Heart left ventricle (tissue), 16 donors: ENCODE data around the gene SP6. TPM values are rescaled to one million over a fixed set of nuclear protein-coding genes. Genes with fewer than 3 reads are reported as not detected.

Experiments used
- ATAC-seq, 4 donors: fragments of 200-7000 bp; cut with Tn5 transposase; one replicate each; pipeline ENCODE4 v1.9.1; 2020 to 2022; ENCODE audit warnings: moderate library complexity in 4 of 4, mild to moderate bottlenecking in 3 of 4, moderate number of reproducible peaks in 1 of 4
- DNase-seq, 5 donors: peaks; one replicate each; pipeline ENCODE4 v3.0.0-alpha.2; 2020
- H3K27ac ChIP-seq, 12 donors: fragments of 200-600 bp; sonication (generic) in 4 of 12; one replicate each; pipeline versions ENCODE4 v1.5.0 to v1.8.0; 2016 to 2022; ENCODE audit warnings: mild to moderate bottlenecking in 2 of 12
- H3K27me3 ChIP-seq, 9 donors: fragments of 200-600 bp; sonication (generic) in 2 of 9; one replicate each; pipeline versions ENCODE4 v1.5.1 to v1.8.0; 2016 to 2022; ENCODE audit warnings: mild to moderate bottlenecking in 3 of 9
- H3K36me3 ChIP-seq, 9 donors: fragments of 200-600 bp; sonication (generic) in 2 of 9; one replicate each; pipeline versions ENCODE4 v1.5.0 to v1.8.0; 2018 to 2022; ENCODE audit warnings: mild to moderate bottlenecking in 2 of 9
- H3K4me1 ChIP-seq, 12 donors: fragments of 200-600 bp; sonication (generic) in 4 of 12; one replicate each; pipeline versions ENCODE4 v1.5.0 to v1.8.0; 2016 to 2022; ENCODE audit warnings: mild to moderate bottlenecking in 3 of 12
- H3K4me3 ChIP-seq, 12 donors: fragments of 200-600 bp; sonication (generic) in 4 of 12; one replicate each; pipeline versions ENCODE4 v1.5.0 to v1.8.0; 2017 to 2022; ENCODE audit warnings: mild to moderate bottlenecking in 9 of 12, moderate library complexity in 4 of 12
- H3K9me3 ChIP-seq, 12 donors: fragments of 200-600 bp; sonication (generic) in 4 of 12; one replicate each; pipeline versions ENCODE4 v1.5.0 to v1.8.0; 2016 to 2022; ENCODE audit warnings: mild to moderate bottlenecking in 1 of 12
- CTCF ChIP-seq, 12 donors: fragments of 200-600 bp; sonication (generic) in 4 of 12; IDR thresholded peaks; one replicate each; pipeline versions ENCODE4 v1.5.0 to v1.8.0; 2018 to 2022; ENCODE audit warnings: antibody characterized with exemption in 12 of 12, mild to moderate bottlenecking in 5 of 12
- POLR2A ChIP-seq, 2 donors: fragments of 450-650 bp; IDR thresholded peaks; one replicate each; pipeline ENCODE4 v1.6.1; 2017; ENCODE audit warnings: antibody characterized with exemption in 2 of 2, mild to moderate bottlenecking in 2 of 2, moderate library complexity in 2 of 2
- WGBS, 4 donors: extraction: QIAGEN DNeasy Blood & Tissue Kit in 2 of 4; methylation state at CpG; one replicate each; pipeline versions ENCODE4 v1.1.5 to v1.1.7; 2013 to 2018; 5-methylcytosine and 5-hydroxymethylcytosine counted together
- intact Hi-C, 10 donors: fragments of 100-400 bp; cut with DNase I; formaldehyde crosslinking; loops; one replicate each; pipeline versions ENCODE4 v1.11.1 to v1.14.2; 2022
- polyA plus RNA-seq, 2 donors: library from polyadenylated mRNA; stranded (reverse); fragments of 200-250 nt; gene quantifications; one replicate each; pipeline ENCODE4 v1.2.3, GENCODE V29; 2013
- total RNA-seq, 9 donors: library from RNA; depleted of rRNA in 2 of 9; stranded (reverse); fragments of >200 nt in 2 of 9; fragmentation: NEBNext Ultra II Directional in 3 of 9; extraction: Animal tissue kit (Norgen Biotek cat#: 25700) in 3 of 9; gene quantifications; one replicate each; pipeline versions ENCODE4 v1.1.0 to v1.2.4, GENCODE V29; 2016 to 2023
- donor health status: ischemic (EF 13 %, LVEDD 7.1; RV severe dilation, severe dysfunction).
- donor health status: healthy with polysubstance abuse.
- donor health status: DM: no; HTN: yes; CAD: no.
- donor health status: DM: no; HTN: no; CAD: no.
- donor health status: ischemic (EF 25% LVEDD 6.9; RV normal size, moderate dysfunction).
- donor health status: ischemic (EF 25% LVEDD 5.7; RV mildly dilated, moderate dysfunction).
- donor health status: healthy.
- donor health status: DM: yes; HTN: yes; CAD: no.
- donor health status: ischemic (EF 35%, LVEDD 5.7; RV mildly dilated, moderate dysfunction).
- donor health status: nonischemic (EF 11% LVEDD 7.7; RV severe dilation, severe dysfunction).
- donor health status: DM: yes; HTN: yes; CAD: no.
- donor health status: PGD.
- donor health status: ischemic (EF 29% LVEDD 5.4; RV normal size, mild dysfunction).
- donor health status: nonischemic (EF 23%, LVEDD 6.1; RV moderate dilation, normal function).

SP6 gene
- total and polyA plus RNA-seq, 11 donors, result 0.12 to 2.5 (median 0.32) TPM; not detected in 2

GRCh38 chr17:47862621-47863440 is 11.9 kb upstream of the SP6 start:
- WGBS, 4 donors, result 68 to 77% (median 77%) methylated on average over 7 of the region's 7 CpGs
- intact Hi-C loops, result no loop called here
- H3K4me3 ChIP-seq, result no peak overlapping the region
- TF ChIP-seq CTCF (IDR thresholded peaks at IDR 0.05), result no peak
- TF ChIP-seq POLR2A (IDR thresholded peaks at IDR 0.05), result no peak
- no peaks in the 10 kb centered on the region for H3K36me3 ChIP-seq
- no peak for ATAC-seq
- no peak overlapping the region for H3K27ac ChIP-seq
- peaks cover 0 to 7% (median 0%) of the 10 kb centered on the region in 9 donors for H3K27me3 ChIP-seq
- no peaks in the 10 kb centered on the region for H3K9me3 ChIP-seq
- DNase-seq, result peak in 1 of 5 donors; percentile 56
- H3K4me1 ChIP-seq, result no peaks in the 10 kb centered on the region

GRCh38 chr17:47860386-47860785 is 9.4 kb upstream of the SP6 start:
- Histone ChIP-seq H3K4me3 (no peak overlapping the region), H3K4me1 (peaks cover 0 to 12% (median 0%) of the 10 kb centered on the region in 12 donors), H3K27me3 (peaks cover 0 to 22% (median 6%) of the 10 kb centered on the region in 9 donors), H3K27ac (no peak overlapping the region), H3K36me3 (no peaks in the 10 kb centered on the region), H3K9me3 (no peaks in the 10 kb centered on the region)
- DNase-seq (no peak), ATAC-seq (no peak)
- intact Hi-C loops, result no loop called here
- WGBS, 4 donors, result 90 to 97% (median 94%) methylated on average over 5 of the region's 5 CpGs
- TF ChIP-seq CTCF (IDR thresholded peaks at IDR 0.05) (no peak), POLR2A (IDR thresholded peaks at IDR 0.05) (no peak)

- DNase-seq (peak in 1 of 5 donors; percentile 34), ATAC-seq (no peak)
- H3K4me1 ChIP-seq, result peaks cover 0 to 13% (median 0%) of the 10 kb centered on the region in 12 donors
- WGBS, 4 donors, result 76 to 85% (median 83%) methylated on average over 16 of the region's 16 CpGs
- peaks cover 5 to 47% (median 32%) of the 10 kb centered on the region in 9 donors for H3K27me3 ChIP-seq
- no peaks in the 10 kb centered on the region for H3K9me3 ChIP-seq
- H3K36me3 ChIP-seq, result no peaks in the 10 kb centered on the region
- TF ChIP-seq POLR2A (IDR thresholded peaks at IDR 0.05) (no peak), CTCF (IDR thresholded peaks at IDR 0.05) (no peak)
- H3K27ac ChIP-seq, result no peak overlapping the region
- H3K4me3 ChIP-seq, result no peak overlapping the region
- intact Hi-C loops, result no loop called here
Measured at GRCh38 chr17:47857551-47858455, 6.8 kb upstream of the SP6 start.

- TF ChIP-seq POLR2A (IDR thresholded peaks at IDR 0.05), result no peak
- TF ChIP-seq CTCF (IDR thresholded peaks at IDR 0.05), result no peak
- peaks cover 14 to 57% (median 42%) of the 10 kb centered on the region in 9 donors for H3K27me3 ChIP-seq
- H3K4me3 ChIP-seq, result no peak overlapping the region
- no peak overlapping the region for H3K27ac ChIP-seq
- H3K36me3 ChIP-seq, result no peaks in the 10 kb centered on the region
- no peaks in the 10 kb centered on the region for H3K9me3 ChIP-seq
- no peak for ATAC-seq
- no peak for DNase-seq
- intact Hi-C loops, result no loop called here
- H3K4me1 ChIP-seq, result peaks cover 0 to 18% (median under 1%) of the 10 kb centered on the region in 12 donors
Measured at GRCh38 chr17:47856830-47857229, 5.9 kb upstream of the SP6 start.
